K562 (cell line): Measurements from ENCODE around the gene CENPT. TPM values are rescaled to one million over a fixed set of nuclear protein-coding genes. Genes with fewer than 3 reads are reported as not detected.

Source experiments
- ARID1B ChIP-seq: fragments of 450-650 bp; IDR thresholded peaks from 2 replicates; pipeline ENCODE4 v1.6.1; 2016; ENCODE audit warnings: antibody characterized with exemption, mild to moderate bottlenecking, inconsistent platforms
- CREM ChIP-seq: IDR thresholded peaks from 2 replicates; pipeline ENCODE4 v1.6.1; 2014; ENCODE audit warnings: antibody characterized with exemption, low read depth
- FOXK2 ChIP-seq, 2 experiments: fragments of 450-650 bp; IDR thresholded peaks in 1 of 2; conservative IDR thresholded peaks in 1 of 2; 2 replicates each; pipeline ENCODE4 v1.6.1; 2016; ENCODE audit warnings: low read depth in 2 of 2, mild to moderate bottlenecking in 1 of 2
- HCFC1 ChIP-seq: IDR thresholded peaks from 2 replicates; pipeline ENCODE4 v1.6.1; 2012; ENCODE audit warnings: low read depth, low read length, improper control_type of control experiment
- HDAC2 ChIP-seq: fragments of 450-650 bp; IDR thresholded peaks from 2 replicates; pipeline ENCODE4 v1.6.1; 2016; ENCODE audit warnings: mild to moderate bottlenecking
- NELFE ChIP-seq: IDR thresholded peaks from 2 replicates; pipeline ENCODE4 v1.6.1; 2011; ENCODE audit warnings: mild to moderate bottlenecking; ENCODE audit not compliant: insufficient read depth, insufficient read length
- SMAD4 ChIP-seq: fragments of 250-450 bp; sonication (Bioruptor Pico); conservative IDR thresholded peaks from 2 replicates; pipeline ENCODE4 v1.8.0; 2021; ENCODE audit warnings: inconsistent platforms, mild to moderate bottlenecking, moderate library complexity
- TFAM ChIP-seq: fragments of 250-450 bp; sonication (Bioruptor Pico); conservative IDR thresholded peaks from 2 replicates; pipeline ENCODE4 v1.5.0; 2021; ENCODE audit warnings: mild to moderate bottlenecking, moderate library complexity
- ZC3H8 ChIP-seq: fragments of 450-650 bp; IDR thresholded peaks from 2 replicates; pipeline ENCODE4 v1.6.1; 2017
- ZKSCAN3 ChIP-seq: fragments of 250-450 bp; sonication (Bioruptor Pico); IDR thresholded peaks from 2 replicates; pipeline ENCODE4 v1.4.0; 2020
- ZNF140 ChIP-seq: fragments of 250-450 bp; sonication (Bioruptor Pico); IDR thresholded peaks from 2 replicates; pipeline ENCODE4 v1.8.0; 2021; ENCODE audit warnings: moderate library complexity, mild to moderate bottlenecking, inconsistent platforms
- ZNF165 ChIP-seq: fragments of 250-450 bp; sonication (Bioruptor Pico); IDR thresholded peaks from 2 replicates; pipeline ENCODE4 v1.4.0; 2020; ENCODE audit warnings: borderline replicate concordance
- polyA plus RNA-seq, 8 experiments: library from polyadenylated mRNA; depleted of rRNA in 4 of 8; stranded (reverse) in 5 of 8; unstranded in 3 of 8; fragments of >200 nt; fragmentation: Nextera tagmentation in 2 of 8; fragmentation: Illumina TruSeq in 1 of 8; extraction: Ambion mirVana in 2 of 8; extraction: Trizol in 1 of 8; gene quantifications; 2 replicates each; pipeline versions ENCODE4 v1.2.1 to v1.2.3, GENCODE V29; 2011 to 2014; ENCODE audit warnings: inconsistent platforms in 1 of 8, missing spikeins in 1 of 8
- total RNA-seq, 7 experiments: library from RNA; depleted of rRNA in 6 of 7; stranded (reverse); fragments of >200 nt in 6 of 7; fragmentation: Illumina TruSeq in 2 of 7; extraction: Trizol in 2 of 7; gene quantifications; 2 replicates each; pipeline versions ENCODE4 v1.2.1 to v1.2.3, GENCODE V29; 2011 to 2021; ENCODE audit warnings: low replicate concordance in 1 of 7
- TF ChIP-seq, protein P1 (sequence below), 2 experiments: IDR thresholded peaks in 1 of 2; conservative IDR thresholded peaks in 1 of 2; 2 replicates each; pipeline ENCODE4 v1.6.1; 2016; ENCODE audit warnings: low read depth in 2 of 2, mild to moderate bottlenecking in 1 of 2, missing compliant biosample characterization in 1 of 2, missing genetic modification characterization in 1 of 2, moderate library complexity in 1 of 2
- TF ChIP-seq, protein P2 (sequence below): fragments of 450-650 bp; IDR thresholded peaks from one replicate; pipeline ENCODE4 v1.6.1; 2018; ENCODE audit warnings: mild to moderate bottlenecking, moderate library complexity; ENCODE audit not compliant: partially characterized antibody
- TF ChIP-seq, protein P3 (sequence below): fragments of 450-650 bp; IDR thresholded peaks from 2 replicates; pipeline ENCODE4 v1.6.1; 2017; ENCODE audit warnings: antibody characterized with exemption, mild to moderate bottlenecking
- TF ChIP-seq, protein P4 (sequence below), 2 experiments: IDR thresholded peaks; 2 replicates each; pipeline ENCODE4 v1.6.1; 2012; ENCODE audit warnings: improper control_type of control experiment in 2 of 2, low read depth in 2 of 2, low read length in 2 of 2, borderline replicate concordance in 1 of 2

CENPT gene
- total and polyA plus RNA-seq, 9 of the 15 experiments (the other 6 are each of a cell fraction or from before 2014, with no cell fraction given): 3.6 to 94.2 (median 44.1) TPM

DNA sequence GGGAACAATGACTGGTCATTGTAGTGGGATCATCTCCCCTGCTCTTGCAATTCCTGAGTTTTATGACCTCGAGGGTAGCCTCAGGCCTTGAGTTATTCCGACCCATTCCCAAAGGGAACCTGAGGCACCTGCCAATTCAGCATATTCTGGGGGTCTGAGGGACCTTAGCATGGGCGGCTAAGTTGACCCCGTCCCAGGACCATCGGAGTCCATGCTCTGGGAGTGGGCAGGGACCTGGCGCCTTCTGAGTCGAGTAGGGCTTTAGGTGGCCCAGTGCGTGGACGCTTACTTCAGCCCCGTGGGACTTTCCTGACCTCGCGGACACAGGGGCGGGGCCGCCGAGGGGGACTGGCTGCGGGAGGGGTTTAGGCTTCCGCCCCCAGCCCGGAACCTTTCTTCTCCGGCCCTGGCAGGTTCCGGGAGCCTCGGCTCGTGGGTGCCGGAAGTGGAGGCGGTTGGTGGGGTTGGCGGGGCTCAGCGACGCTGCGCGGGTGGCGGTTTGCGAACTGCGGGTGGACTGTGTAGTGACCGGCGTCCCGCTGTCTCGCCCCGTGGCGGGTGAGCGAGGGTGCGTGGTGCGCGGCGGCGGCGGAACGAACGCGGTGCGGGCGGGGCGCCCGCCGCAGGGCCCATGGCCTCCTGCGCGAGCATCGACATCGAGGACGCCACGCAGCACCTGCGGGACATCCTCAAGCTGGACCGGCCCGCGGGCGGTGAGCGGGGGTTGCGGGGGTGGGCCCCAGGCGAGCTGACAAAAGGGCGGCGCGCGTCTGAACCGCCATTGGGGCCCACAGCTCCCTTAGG is 25.3 kb upstream of the CENPT start, which contains the start of gene EDC4 (continued):
- TF ChIP-seq, protein P1, sequence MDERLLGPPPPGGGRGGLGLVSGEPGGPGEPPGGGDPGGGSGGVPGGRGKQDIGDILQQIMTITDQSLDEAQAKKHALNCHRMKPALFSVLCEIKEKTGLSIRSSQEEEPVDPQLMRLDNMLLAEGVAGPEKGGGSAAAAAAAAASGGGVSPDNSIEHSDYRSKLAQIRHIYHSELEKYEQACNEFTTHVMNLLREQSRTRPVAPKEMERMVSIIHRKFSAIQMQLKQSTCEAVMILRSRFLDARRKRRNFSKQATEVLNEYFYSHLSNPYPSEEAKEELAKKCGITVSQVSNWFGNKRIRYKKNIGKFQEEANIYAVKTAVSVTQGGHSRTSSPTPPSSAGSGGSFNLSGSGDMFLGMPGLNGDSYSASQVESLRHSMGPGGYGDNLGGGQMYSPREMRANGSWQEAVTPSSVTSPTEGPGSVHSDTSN (CRISPR knock-in tag; IDR thresholded peaks at IDR 0.05; ENCODE audit: low read depth): no peak
- TF ChIP-seq, protein P1 (tag; conservative IDR thresholded peaks at IDR 0.05; ENCODE audit: low read depth): no peak
- TF ChIP-seq ARID1B (no peak), ZNF140 (no peak), SMAD4 (CRISPR knock-in tag) (peak; percentile 70), HCFC1 (peak; percentile 86), ZNF165 (no peak), TFAM (CRISPR knock-in tag) (no peak), HDAC2 (peak; percentile 69; the same call in 1 of the 2 replicates), ZC3H8 (no peak), ZKSCAN3 (CRISPR knock-in tag) (no peak), NELFE (no peak), CREM (peak; percentile 75), FOXK2 (conservative IDR thresholded peaks at IDR 0.05 in 1 of 2, IDR thresholded peaks at IDR 0.05 in 1 of 2; ENCODE audit: low read depth in 2 of 2) (0 out of 4 replicates have a peak, but pooled peaks of 1 of the 2 experiments have one; percentile 30)
- TF ChIP-seq, protein P2, sequence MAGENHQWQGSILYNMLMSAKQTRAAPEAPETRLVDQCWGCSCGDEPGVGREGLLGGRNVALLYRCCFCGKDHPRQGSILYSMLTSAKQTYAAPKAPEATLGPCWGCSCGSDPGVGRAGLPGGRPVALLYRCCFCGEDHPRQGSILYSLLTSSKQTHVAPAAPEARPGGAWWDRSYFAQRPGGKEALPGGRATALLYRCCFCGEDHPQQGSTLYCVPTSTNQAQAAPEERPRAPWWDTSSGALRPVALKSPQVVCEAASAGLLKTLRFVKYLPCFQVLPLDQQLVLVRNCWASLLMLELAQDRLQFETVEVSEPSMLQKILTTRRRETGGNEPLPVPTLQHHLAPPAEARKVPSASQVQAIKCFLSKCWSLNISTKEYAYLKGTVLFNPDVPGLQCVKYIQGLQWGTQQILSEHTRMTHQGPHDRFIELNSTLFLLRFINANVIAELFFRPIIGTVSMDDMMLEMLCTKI: no peak
- TF ChIP-seq, protein P3, sequence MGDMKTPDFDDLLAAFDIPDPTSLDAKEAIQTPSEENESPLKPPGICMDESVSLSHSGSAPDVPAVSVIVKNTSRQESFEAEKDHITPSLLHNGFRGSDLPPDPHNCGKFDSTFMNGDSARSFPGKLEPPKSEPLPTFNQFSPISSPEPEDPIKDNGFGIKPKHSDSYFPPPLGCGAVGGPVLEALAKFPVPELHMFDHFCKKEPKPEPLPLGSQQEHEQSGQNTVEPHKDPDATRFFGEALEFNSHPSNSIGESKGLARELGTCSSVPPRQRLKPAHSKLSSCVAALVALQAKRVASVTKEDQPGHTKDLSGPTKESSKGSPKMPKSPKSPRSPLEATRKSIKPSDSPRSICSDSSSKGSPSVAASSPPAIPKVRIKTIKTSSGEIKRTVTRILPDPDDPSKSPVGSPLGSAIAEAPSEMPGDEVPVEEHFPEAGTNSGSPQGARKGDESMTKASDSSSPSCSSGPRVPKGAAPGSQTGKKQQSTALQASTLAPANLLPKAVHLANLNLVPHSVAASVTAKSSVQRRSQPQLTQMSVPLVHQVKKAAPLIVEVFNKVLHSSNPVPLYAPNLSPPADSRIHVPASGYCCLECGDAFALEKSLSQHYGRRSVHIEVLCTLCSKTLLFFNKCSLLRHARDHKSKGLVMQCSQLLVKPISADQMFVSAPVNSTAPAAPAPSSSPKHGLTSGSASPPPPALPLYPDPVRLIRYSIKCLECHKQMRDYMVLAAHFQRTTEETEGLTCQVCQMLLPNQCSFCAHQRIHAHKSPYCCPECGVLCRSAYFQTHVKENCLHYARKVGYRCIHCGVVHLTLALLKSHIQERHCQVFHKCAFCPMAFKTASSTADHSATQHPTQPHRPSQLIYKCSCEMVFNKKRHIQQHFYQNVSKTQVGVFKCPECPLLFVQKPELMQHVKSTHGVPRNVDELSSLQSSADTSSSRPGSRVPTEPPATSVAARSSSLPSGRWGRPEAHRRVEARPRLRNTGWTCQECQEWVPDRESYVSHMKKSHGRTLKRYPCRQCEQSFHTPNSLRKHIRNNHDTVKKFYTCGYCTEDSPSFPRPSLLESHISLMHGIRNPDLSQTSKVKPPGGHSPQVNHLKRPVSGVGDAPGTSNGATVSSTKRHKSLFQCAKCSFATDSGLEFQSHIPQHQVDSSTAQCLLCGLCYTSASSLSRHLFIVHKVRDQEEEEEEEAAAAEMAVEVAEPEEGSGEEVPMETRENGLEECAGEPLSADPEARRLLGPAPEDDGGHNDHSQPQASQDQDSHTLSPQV: 0 out of 2 replicates have a peak, but pooled peaks have one; percentile 16
- TF ChIP-seq, protein P4, sequence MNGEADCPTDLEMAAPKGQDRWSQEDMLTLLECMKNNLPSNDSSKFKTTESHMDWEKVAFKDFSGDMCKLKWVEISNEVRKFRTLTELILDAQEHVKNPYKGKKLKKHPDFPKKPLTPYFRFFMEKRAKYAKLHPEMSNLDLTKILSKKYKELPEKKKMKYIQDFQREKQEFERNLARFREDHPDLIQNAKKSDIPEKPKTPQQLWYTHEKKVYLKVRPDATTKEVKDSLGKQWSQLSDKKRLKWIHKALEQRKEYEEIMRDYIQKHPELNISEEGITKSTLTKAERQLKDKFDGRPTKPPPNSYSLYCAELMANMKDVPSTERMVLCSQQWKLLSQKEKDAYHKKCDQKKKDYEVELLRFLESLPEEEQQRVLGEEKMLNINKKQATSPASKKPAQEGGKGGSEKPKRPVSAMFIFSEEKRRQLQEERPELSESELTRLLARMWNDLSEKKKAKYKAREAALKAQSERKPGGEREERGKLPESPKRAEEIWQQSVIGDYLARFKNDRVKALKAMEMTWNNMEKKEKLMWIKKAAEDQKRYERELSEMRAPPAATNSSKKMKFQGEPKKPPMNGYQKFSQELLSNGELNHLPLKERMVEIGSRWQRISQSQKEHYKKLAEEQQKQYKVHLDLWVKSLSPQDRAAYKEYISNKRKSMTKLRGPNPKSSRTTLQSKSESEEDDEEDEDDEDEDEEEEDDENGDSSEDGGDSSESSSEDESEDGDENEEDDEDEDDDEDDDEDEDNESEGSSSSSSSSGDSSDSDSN (IDR thresholded peaks at IDR 0.05; ENCODE audit: borderline replicate concordance in 1 of 2, low read depth in 2 of 2, low read length in 2 of 2): 0 out of 4 replicates have a peak, but pooled peaks of 1 of the 2 experiments have one; percentile 66
